Measurements from ENCODE around the gene LRP1B.
"Not testable (repeated sequence)": the region's sequence is repeated elsewhere in the genome, so short reads cannot be mapped to it uniquely, and the experiment has no call there.

Gene LRP1B

DNA sequence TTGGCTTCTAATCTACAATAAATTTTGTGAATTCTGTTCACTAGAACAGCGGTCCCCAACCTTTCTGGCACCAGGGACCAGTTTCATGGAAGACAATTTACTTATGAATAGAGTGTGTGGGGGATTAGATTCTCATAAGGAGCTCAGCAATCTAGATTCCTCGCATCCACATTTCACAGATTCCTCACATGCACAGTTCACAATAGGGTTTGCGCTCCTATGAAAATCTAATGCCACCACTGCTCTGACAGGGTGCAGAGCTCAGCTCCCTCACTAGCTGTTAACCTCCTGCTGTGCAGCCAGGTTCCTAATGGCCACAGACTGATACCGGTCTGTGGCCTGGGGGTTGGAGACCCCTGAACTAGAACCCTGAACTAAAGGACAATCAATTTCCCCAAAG, 1782.0 kb downstream of the LRP1B start:
- Histone ChIP-seq H3K27ac (ENCODE audit: low read length) (no peak overlapping the region), H3K4me2 (ENCODE audit: insufficient read depth, low read length) (no peak overlapping the region), H3K9me3 (ENCODE audit: insufficient read depth, low read length, severe bottlenecking) (no peaks in the 10 kb centered on the region), H4K20me1 (ENCODE audit: insufficient read depth, low read length) (no peaks in the 10 kb centered on the region), H3K9ac (ENCODE audit: low read depth, low read length) (no peak overlapping the region), H3K4me1 (ENCODE audit: insufficient read depth, low read length) (no peaks in the 10 kb centered on the region), H3K79me2 (ENCODE audit: insufficient read depth, low read length) (no peaks in the 10 kb centered on the region), H3K36me3 (ENCODE audit: insufficient read depth, low read length) (no peaks in the 10 kb centered on the region), H3K4me3 (ENCODE audit: low read depth in 1 of 2, low read length in 2 of 2) (no peak overlapping the region), H3K27me3 (ENCODE audit: insufficient read depth, low read length, poor library complexity) (no peaks in the 10 kb centered on the region), H2AFZ (ENCODE audit: low read depth, low read length) (no peak overlapping the region)
- DNase-seq (no peak), ATAC-seq (ENCODE audit: insufficient read depth, low read depth) (no peak)
- no peak for TF ChIP-seq EZH2 (IDR thresholded peaks at IDR 0.05; ENCODE audit: borderline replicate concordance, low read depth, low read length, severe bottlenecking)
- TF ChIP-seq, protein P1, sequence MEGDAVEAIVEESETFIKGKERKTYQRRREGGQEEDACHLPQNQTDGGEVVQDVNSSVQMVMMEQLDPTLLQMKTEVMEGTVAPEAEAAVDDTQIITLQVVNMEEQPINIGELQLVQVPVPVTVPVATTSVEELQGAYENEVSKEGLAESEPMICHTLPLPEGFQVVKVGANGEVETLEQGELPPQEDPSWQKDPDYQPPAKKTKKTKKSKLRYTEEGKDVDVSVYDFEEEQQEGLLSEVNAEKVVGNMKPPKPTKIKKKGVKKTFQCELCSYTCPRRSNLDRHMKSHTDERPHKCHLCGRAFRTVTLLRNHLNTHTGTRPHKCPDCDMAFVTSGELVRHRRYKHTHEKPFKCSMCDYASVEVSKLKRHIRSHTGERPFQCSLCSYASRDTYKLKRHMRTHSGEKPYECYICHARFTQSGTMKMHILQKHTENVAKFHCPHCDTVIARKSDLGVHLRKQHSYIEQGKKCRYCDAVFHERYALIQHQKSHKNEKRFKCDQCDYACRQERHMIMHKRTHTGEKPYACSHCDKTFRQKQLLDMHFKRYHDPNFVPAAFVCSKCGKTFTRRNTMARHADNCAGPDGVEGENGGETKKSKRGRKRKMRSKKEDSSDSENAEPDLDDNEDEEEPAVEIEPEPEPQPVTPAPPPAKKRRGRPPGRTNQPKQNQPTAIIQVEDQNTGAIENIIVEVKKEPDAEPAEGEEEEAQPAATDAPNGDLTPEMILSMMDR (IDR thresholded peaks at IDR 0.05; ENCODE audit: borderline replicate concordance, extremely low read depth, low read length, poor library complexity, severe bottlenecking) = no peak

DNA sequence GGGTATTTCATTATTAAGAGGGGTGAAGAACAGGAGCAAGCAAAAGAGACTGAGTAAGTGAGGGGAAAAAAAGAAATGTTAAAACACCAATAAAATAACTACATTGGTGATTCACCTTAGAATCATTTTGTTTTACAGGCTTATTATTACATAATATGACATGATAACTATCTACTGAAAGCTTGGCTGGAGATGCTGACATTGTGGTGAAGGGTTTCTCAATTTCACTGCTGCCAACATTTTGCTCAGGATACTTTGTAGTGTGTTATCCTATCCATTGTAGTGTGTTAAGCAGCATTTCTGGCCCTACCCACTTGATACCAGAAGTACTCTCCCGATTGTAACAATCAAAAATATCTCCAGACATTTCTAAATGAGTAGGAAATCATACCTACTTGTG, 1786.0 kb downstream of the LRP1B start:
- Histone ChIP-seq H2AFZ (ENCODE audit: low read depth, low read length) (no peak overlapping the region), H3K9me3 (ENCODE audit: insufficient read depth, low read length, severe bottlenecking) (no peaks in the 10 kb centered on the region), H3K4me3 (ENCODE audit: low read depth in 1 of 2, low read length in 2 of 2) (no peak overlapping the region), H3K36me3 (ENCODE audit: insufficient read depth, low read length) (no peaks in the 10 kb centered on the region), H3K4me1 (ENCODE audit: insufficient read depth, low read length) (no peaks in the 10 kb centered on the region), H3K27ac (ENCODE audit: low read length) (no peak overlapping the region), H3K4me2 (ENCODE audit: insufficient read depth, low read length) (no peak overlapping the region), H3K79me2 (ENCODE audit: insufficient read depth, low read length) (no peaks in the 10 kb centered on the region), H3K27me3 (ENCODE audit: insufficient read depth, low read length, poor library complexity) (no peaks in the 10 kb centered on the region), H4K20me1 (ENCODE audit: insufficient read depth, low read length) (no peaks in the 10 kb centered on the region), H3K9ac (ENCODE audit: low read depth, low read length) (no peak overlapping the region)
- ATAC-seq (ENCODE audit: insufficient read depth, low read depth) = no peak
- TF ChIP-seq EZH2 (IDR thresholded peaks at IDR 0.05; ENCODE audit: borderline replicate concordance, low read depth, low read length, severe bottlenecking) = no peak
- TF ChIP-seq, protein P1 (IDR thresholded peaks at IDR 0.05; ENCODE audit: borderline replicate concordance, extremely low read depth, low read length, poor library complexity, severe bottlenecking) = no peak
- no peak for DNase-seq

DNA sequence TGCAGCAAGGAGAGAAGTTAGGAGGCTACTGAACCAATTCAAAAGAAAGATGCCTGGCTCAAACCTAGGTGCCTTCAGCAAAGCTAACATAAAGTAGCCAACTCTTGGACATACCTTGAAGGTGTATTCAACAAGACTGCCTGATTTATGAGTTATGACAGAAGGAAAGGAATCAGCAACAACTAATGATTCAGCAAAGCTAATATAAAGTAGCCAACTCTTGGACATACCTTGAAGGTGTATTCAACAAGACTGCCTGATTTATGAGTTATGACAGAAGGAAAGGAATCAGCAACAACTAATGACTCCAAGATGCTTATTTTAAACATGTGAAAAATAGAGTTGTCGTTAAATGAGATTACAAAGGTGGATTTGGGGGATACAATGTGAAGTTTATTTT, 1786.5 kb downstream of the LRP1B start:
- not testable (repeated sequence) for H3K4me1 ChIP-seq (ENCODE audit: insufficient read depth, low read length); H3K27me3 ChIP-seq (ENCODE audit: insufficient read depth, low read length, poor library complexity); H3K79me2 ChIP-seq (ENCODE audit: insufficient read depth, low read length); H3K9ac ChIP-seq (ENCODE audit: low read depth, low read length); H3K4me3 ChIP-seq (ENCODE audit: low read depth in 1 of 2, low read length in 2 of 2); ATAC-seq (ENCODE audit: insufficient read depth, low read depth); H3K36me3 ChIP-seq (ENCODE audit: insufficient read depth, low read length); H2AFZ ChIP-seq (ENCODE audit: low read depth, low read length); DNase-seq; H4K20me1 ChIP-seq (ENCODE audit: insufficient read depth, low read length); H3K4me2 ChIP-seq (ENCODE audit: insufficient read depth, low read length); H3K27ac ChIP-seq (ENCODE audit: low read length); H3K9me3 ChIP-seq (ENCODE audit: insufficient read depth, low read length, severe bottlenecking)

- H3K79me2 ChIP-seq (ENCODE audit: insufficient read depth, low read length) = no peaks in the 10 kb centered on the region
- no peaks in the 10 kb centered on the region for H3K36me3 ChIP-seq (ENCODE audit: insufficient read depth, low read length)
- H3K4me3 ChIP-seq (ENCODE audit: low read depth in 1 of 2, low read length in 2 of 2) = no peak overlapping the region
- ATAC-seq (ENCODE audit: insufficient read depth, low read depth) (no peak), DNase-seq (no peak)
- no peak overlapping the region for H3K9ac ChIP-seq (ENCODE audit: low read depth, low read length)
- H3K9me3 ChIP-seq (ENCODE audit: insufficient read depth, low read length, severe bottlenecking) = no peaks in the 10 kb centered on the region
- H3K27me3 ChIP-seq (ENCODE audit: insufficient read depth, low read length, poor library complexity) = no peaks in the 10 kb centered on the region
- TF ChIP-seq EZH2 (IDR thresholded peaks at IDR 0.05; ENCODE audit: borderline replicate concordance, low read depth, low read length, severe bottlenecking) = no peak
- TF ChIP-seq, protein P1 (IDR thresholded peaks at IDR 0.05; ENCODE audit: borderline replicate concordance, extremely low read depth, low read length, poor library complexity, severe bottlenecking) = no peak
- H3K4me2 ChIP-seq (ENCODE audit: insufficient read depth, low read length) = no peak overlapping the region
- no peaks in the 10 kb centered on the region for H4K20me1 ChIP-seq (ENCODE audit: insufficient read depth, low read length)
- no peak overlapping the region; the same call in 1 of the 2 replicates for H2AFZ ChIP-seq (ENCODE audit: low read depth, low read length)
- no peak overlapping the region for H3K27ac ChIP-seq (ENCODE audit: low read length)
- no peaks in the 10 kb centered on the region for H3K4me1 ChIP-seq (ENCODE audit: insufficient read depth, low read length)
Observed at GRCh38 chr2:140338795-140339194, 1792.0 kb downstream of the LRP1B start.

Measured in DND-41 (cell line).